Measurements from ENCODE around the gene NRXN3. TPM values are rescaled to one million over a fixed set of nuclear protein-coding genes. Genes with fewer than 3 reads are reported as not detected.

The NRXN3 gene
- total RNA-seq, 2 experiments from 2014 or later, result not detected

- Histone ChIP-seq H3K36me3 (ENCODE audit: insufficient read depth, low read length) (no peaks in the 10 kb centered on the region), H3K4me1 (ENCODE audit: insufficient read depth, low read length, poor library complexity, severe bottlenecking) (no peaks in the 10 kb centered on the region), H4K20me1 (ENCODE audit: insufficient read depth, low read length) (no peaks in the 10 kb centered on the region), H3K4me3 (ENCODE audit: low read depth, low read length, poor library complexity, severe bottlenecking) (no peak overlapping the region), H3K4me2 (ENCODE audit: low read length) (no peak overlapping the region), H2AFZ (ENCODE audit: low read length) (no peak overlapping the region), H3K9me3 (ENCODE audit: low read length) (no peaks in the 10 kb centered on the region), H3K27ac (ENCODE audit: low read depth, low read length, poor library complexity, severe bottlenecking) (no peak overlapping the region), H3K79me2 (ENCODE audit: insufficient read depth, low read depth, low read length) (no peaks in the 10 kb centered on the region), H3K9me2 (ENCODE audit: insufficient read depth, low read length) (no peaks in the 10 kb centered on the region)
- no TSS peak for BruUV-seq (replicated peaks)
- ChIA-PET POLR2A (no interaction called here), CTCF (ENCODE audit: unreplicated experiment) (no interaction called here)
- TF ChIP-seq, protein P1, sequence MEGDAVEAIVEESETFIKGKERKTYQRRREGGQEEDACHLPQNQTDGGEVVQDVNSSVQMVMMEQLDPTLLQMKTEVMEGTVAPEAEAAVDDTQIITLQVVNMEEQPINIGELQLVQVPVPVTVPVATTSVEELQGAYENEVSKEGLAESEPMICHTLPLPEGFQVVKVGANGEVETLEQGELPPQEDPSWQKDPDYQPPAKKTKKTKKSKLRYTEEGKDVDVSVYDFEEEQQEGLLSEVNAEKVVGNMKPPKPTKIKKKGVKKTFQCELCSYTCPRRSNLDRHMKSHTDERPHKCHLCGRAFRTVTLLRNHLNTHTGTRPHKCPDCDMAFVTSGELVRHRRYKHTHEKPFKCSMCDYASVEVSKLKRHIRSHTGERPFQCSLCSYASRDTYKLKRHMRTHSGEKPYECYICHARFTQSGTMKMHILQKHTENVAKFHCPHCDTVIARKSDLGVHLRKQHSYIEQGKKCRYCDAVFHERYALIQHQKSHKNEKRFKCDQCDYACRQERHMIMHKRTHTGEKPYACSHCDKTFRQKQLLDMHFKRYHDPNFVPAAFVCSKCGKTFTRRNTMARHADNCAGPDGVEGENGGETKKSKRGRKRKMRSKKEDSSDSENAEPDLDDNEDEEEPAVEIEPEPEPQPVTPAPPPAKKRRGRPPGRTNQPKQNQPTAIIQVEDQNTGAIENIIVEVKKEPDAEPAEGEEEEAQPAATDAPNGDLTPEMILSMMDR (conservative IDR thresholded peaks at IDR 0.05; ENCODE audit: low read length), result no peak
- TF ChIP-seq EZH2phosphoT487 (IDR thresholded peaks at IDR 0.05; ENCODE audit: borderline replicate concordance, low read depth, low read length), result no peak
- DNase-seq (ENCODE audit: low spot score), result no peak
- intact Hi-C loops (cut with micrococcal nuclease; ENCODE audit: unreplicated experiment), result no loop called here
Measured at GRCh38 chr14:79076428-79076827, 906.3 kb downstream of the NRXN3 start.

GRCh38 chr14:79077096-79077495 is 906.9 kb downstream of the NRXN3 start:
- H3K4me3 ChIP-seq (ENCODE audit: low read depth, low read length, poor library complexity, severe bottlenecking), result no peak overlapping the region
- TF ChIP-seq, protein P1 (conservative IDR thresholded peaks at IDR 0.05; ENCODE audit: low read length), result no peak
- no peak for TF ChIP-seq EZH2phosphoT487 (IDR thresholded peaks at IDR 0.05; ENCODE audit: borderline replicate concordance, low read depth, low read length)
- H3K9me2 ChIP-seq (ENCODE audit: insufficient read depth, low read length), result no peaks in the 10 kb centered on the region
- no peaks in the 10 kb centered on the region for H3K4me1 ChIP-seq (ENCODE audit: insufficient read depth, low read length, poor library complexity, severe bottlenecking)
- H2AFZ ChIP-seq (ENCODE audit: low read length), result no peak overlapping the region
- ChIA-PET CTCF (ENCODE audit: unreplicated experiment) (no interaction called here), POLR2A (no interaction called here)
- no peaks in the 10 kb centered on the region for H4K20me1 ChIP-seq (ENCODE audit: insufficient read depth, low read length)
- intact Hi-C loops (cut with micrococcal nuclease; ENCODE audit: unreplicated experiment), result no loop called here
- no peaks in the 10 kb centered on the region for H3K9me3 ChIP-seq (ENCODE audit: low read length)
- no peak overlapping the region for H3K27ac ChIP-seq (ENCODE audit: low read depth, low read length, poor library complexity, severe bottlenecking)
- no peak overlapping the region for H3K4me2 ChIP-seq (ENCODE audit: low read length)
- H3K36me3 ChIP-seq (ENCODE audit: insufficient read depth, low read length), result no peaks in the 10 kb centered on the region
- no peak for DNase-seq (ENCODE audit: low spot score)
- no peaks in the 10 kb centered on the region for H3K79me2 ChIP-seq (ENCODE audit: insufficient read depth, low read depth, low read length)
- BruUV-seq (replicated peaks), result no TSS peak

- Histone ChIP-seq H3K4me1 (ENCODE audit: insufficient read depth, low read length, poor library complexity, severe bottlenecking) (no peaks in the 10 kb centered on the region), H3K4me3 (ENCODE audit: low read depth, low read length, poor library complexity, severe bottlenecking) (no peak overlapping the region), H3K4me2 (ENCODE audit: low read length) (no peak overlapping the region), H4K20me1 (ENCODE audit: insufficient read depth, low read length) (no peaks in the 10 kb centered on the region), H2AFZ (ENCODE audit: low read length) (no peak overlapping the region), H3K9me3 (ENCODE audit: low read length) (no peaks in the 10 kb centered on the region), H3K79me2 (ENCODE audit: insufficient read depth, low read depth, low read length) (no peaks in the 10 kb centered on the region), H3K36me3 (ENCODE audit: insufficient read depth, low read length) (no peaks in the 10 kb centered on the region), H3K9me2 (ENCODE audit: insufficient read depth, low read length) (no peaks in the 10 kb centered on the region), H3K27ac (ENCODE audit: low read depth, low read length, poor library complexity, severe bottlenecking) (no peak overlapping the region)
- ChIA-PET CTCF (ENCODE audit: unreplicated experiment) (no interaction called here), POLR2A (no interaction called here)
- DNase-seq (ENCODE audit: low spot score), result no peak
- intact Hi-C loops (cut with micrococcal nuclease; ENCODE audit: unreplicated experiment), result no loop called here
- TF ChIP-seq, protein P1 (conservative IDR thresholded peaks at IDR 0.05; ENCODE audit: low read length), result no peak
- TF ChIP-seq EZH2phosphoT487 (IDR thresholded peaks at IDR 0.05; ENCODE audit: borderline replicate concordance, low read depth, low read length), result no peak
- no TSS peak for BruUV-seq (replicated peaks)
Measured at GRCh38 chr14:79080040-79080439, 909.9 kb downstream of the NRXN3 start.
